K562 (cell line): ENCODE data around the gene PAPSS2. TPM values are rescaled to one million over a fixed set of nuclear protein-coding genes. Genes with fewer than 3 reads are reported as not detected.

Source experiments
- ATAC-seq: fragments of 200-7000 bp; cut with Tn5 transposase; 3 replicates; pipeline ENCODE4 v1.9.1; 2020; ENCODE audit warnings: moderate library complexity
- BruUV-seq: library from RNA; stranded (reverse); fragments of 400-500 nt; replicated peaks from 2 replicates; lab custom pipeline; 2021; lab: Mats Ljungman, UMichigan
- CTCF ChIA-PET: fragments of 300-600 bp; formaldehyde crosslinking; extraction: SDS; loops from one replicate; lab custom pipeline; 2021; ENCODE audit warnings: low intra/inter-chr PET ratio; lab: Yijun Ruan, JAX
- POLR2A ChIA-PET: fragments of 300-600, 350-650 bp; sonication (Branson Sonifier 250); formaldehyde crosslinking; extraction: SDS; loops from one replicate; lab custom pipeline; 2021; ENCODE audit warnings: antibody characterized with exemption, inconsistent platforms; lab: Yijun Ruan, JAX
- DNase-seq, 4 experiments: peaks; one replicate each; pipeline versions ENCODE4 v3.0.0 to v3.0.0-alpha.2; 2011 to 2018; ENCODE audit warnings: low spot score in 3 of 4, mixed read lengths in 3 of 4; ENCODE audit errors: extremely low read depth in 1 of 4
- FAIRE-seq: peaks from 2 replicates; lab custom pipeline; 2011; peaks lifted over from hg19 to GRCh38; lab: Jason Lieb, UNC
- H2AFZ ChIP-seq: 2 replicates; pipeline ENCODE4 v1.6.0; 2011; ENCODE audit warnings: low read depth, low read length, control low read depth, inconsistent platforms
- H3K27ac ChIP-seq: fragments of 200-600 bp; 3 replicates; pipeline ENCODE4 v1.8.0; 2011; ENCODE audit warnings: low read depth, mild to moderate bottlenecking, control low read depth, inconsistent platforms, low read length, moderate library complexity, mixed read lengths; ENCODE audit errors: extremely low read depth
- H3K27me3 ChIP-seq, 2 experiments: fragments of 300-600 bp in 1 of 2; 2 replicates in 1 of 2; 3 replicates in 1 of 2; pipeline versions ENCODE4 v1.6.0 to v1.8.0; 2011; ENCODE audit warnings: inconsistent platforms in 2 of 2, low read length in 2 of 2, mild to moderate bottlenecking in 1 of 2, mixed read lengths in 1 of 2, moderate library complexity in 1 of 2; ENCODE audit not compliant: control insufficient read depth in 2 of 2, insufficient read depth in 2 of 2
- H3K36me3 ChIP-seq: fragments of 300-600 bp; 3 replicates; pipeline ENCODE4 v1.8.0; 2011; ENCODE audit warnings: mild to moderate bottlenecking, low read length, inconsistent platforms; ENCODE audit not compliant: control insufficient read depth, insufficient read depth
- H3K4me1 ChIP-seq, 2 experiments: fragments of 200-600 bp in 1 of 2; replicated peaks in 1 of 2; 2 replicates in 1 of 2; 3 replicates in 1 of 2; pipeline versions ENCODE4 v1.5.1 to v1.8.0; 2011; ENCODE audit warnings: inconsistent platforms in 2 of 2, low read length in 2 of 2, mild to moderate bottlenecking in 1 of 2, mixed read lengths in 1 of 2, moderate library complexity in 1 of 2; ENCODE audit not compliant: control insufficient read depth in 2 of 2, insufficient read depth in 2 of 2
- H3K4me2 ChIP-seq: 2 replicates; pipeline ENCODE4 v1.6.1; 2011; ENCODE audit warnings: low read length, control low read depth, inconsistent platforms, mixed read lengths; ENCODE audit not compliant: insufficient read depth
- H3K4me3 ChIP-seq: fragments of 200-600 bp; sonication (generic), shearing (Covaris generic); 2 replicates; pipeline ENCODE4 v1.5.1; 2016; ENCODE audit warnings: control low read depth, inconsistent platforms
- H3K79me2 ChIP-seq: fragments of 200-600 bp; 3 replicates; pipeline ENCODE4 v1.8.0; 2011; ENCODE audit warnings: low read length, inconsistent platforms; ENCODE audit not compliant: control insufficient read depth, insufficient read depth
- H3K9ac ChIP-seq, 2 experiments: 2 replicates each; pipeline versions ENCODE4 v1.6.0 to v1.6.1; 2011; ENCODE audit warnings: low read depth in 2 of 2, low read length in 2 of 2, control low read depth in 1 of 2, inconsistent platforms in 1 of 2, mild to moderate bottlenecking in 1 of 2, mixed read lengths in 1 of 2; ENCODE audit not compliant: insufficient read depth in 1 of 2
- H3K9me1 ChIP-seq: one replicate; pipeline ENCODE4 v1.6.0; 2011; ENCODE audit warnings: inconsistent platforms, mild to moderate bottlenecking, low read length, moderate library complexity; ENCODE audit not compliant: control insufficient read depth, insufficient read depth
- H3K9me3 ChIP-seq: replicated peaks from 2 replicates; pipeline ENCODE4 v1.5.1; 2011; ENCODE audit warnings: low read depth, low read length, inconsistent platforms; ENCODE audit not compliant: control insufficient read depth, insufficient read depth
- H4K20me1 ChIP-seq: replicated peaks from 2 replicates; pipeline ENCODE4 v1.6.1; 2011; ENCODE audit warnings: low read length, inconsistent platforms, mixed read lengths; ENCODE audit not compliant: control insufficient read depth, insufficient read depth
- HIVEP1 ChIP-seq: fragments of 250-450 bp; sonication (Bioruptor Pico); IDR thresholded peaks from 2 replicates; pipeline ENCODE4 v1.4.0; 2020; ENCODE audit warnings: mild to moderate bottlenecking
- SMARCC2 ChIP-seq: fragments of 450-650 bp; IDR thresholded peaks from 2 replicates; pipeline ENCODE4 v1.6.1; 2017; ENCODE audit warnings: antibody characterized with exemption, moderate library complexity, mild to moderate bottlenecking, low read depth
- WGBS: fragments of 100-300 bp; shearing (Covaris generic); methylation state at CpG from one replicate; pipeline ENCODE4 v1.1.6; 2016; ENCODE audit warnings: low coverage, mixed read lengths; ENCODE audit not compliant: insufficient coverage; ENCODE audit errors: missing lambda C conversion rate; 5-methylcytosine and 5-hydroxymethylcytosine counted together
- in situ Hi-C: fragments of 300-500 bp; cut with MboI; formaldehyde crosslinking; loops from 4 replicates; pipeline ENCODE4 v1.15.0; 2018; ENCODE audit warnings: inconsistent platforms, mixed read lengths
- intact Hi-C: fragments of 100-400 bp; cut with micrococcal nuclease; formaldehyde crosslinking; loops from 2 replicates; pipeline ENCODE4 v1.14.2; 2022
- polyA plus RNA-seq, 8 experiments: library from polyadenylated mRNA; depleted of rRNA in 4 of 8; stranded (reverse) in 5 of 8; unstranded in 3 of 8; fragments of >200 nt; fragmentation: Nextera tagmentation in 2 of 8; fragmentation: Illumina TruSeq in 1 of 8; extraction: Ambion mirVana in 2 of 8; extraction: Trizol in 1 of 8; gene quantifications; 2 replicates each; pipeline versions ENCODE4 v1.2.1 to v1.2.3, GENCODE V29; 2011 to 2014; ENCODE audit warnings: inconsistent platforms in 1 of 8, missing spikeins in 1 of 8
- total RNA-seq, 7 experiments: library from RNA; depleted of rRNA in 6 of 7; stranded (reverse); fragments of >200 nt in 6 of 7; fragmentation: Illumina TruSeq in 2 of 7; extraction: Trizol in 2 of 7; gene quantifications; 2 replicates each; pipeline versions ENCODE4 v1.2.1 to v1.2.3, GENCODE V29; 2011 to 2021; ENCODE audit warnings: low replicate concordance in 1 of 7
- TF ChIP-seq, protein P1 (sequence below), 2 experiments: IDR thresholded peaks; 2 replicates each; pipeline ENCODE4 v1.6.1; 2012; ENCODE audit warnings: improper control_type of control experiment in 2 of 2, low read depth in 2 of 2, low read length in 2 of 2, borderline replicate concordance in 1 of 2

PAPSS2 gene
- total and polyA plus RNA-seq, 9 of the 15 experiments (the other 6 are each of a cell fraction or from before 2014, with no cell fraction given): 0.01 to 0.29 TPM; not detected in 7

DNA sequence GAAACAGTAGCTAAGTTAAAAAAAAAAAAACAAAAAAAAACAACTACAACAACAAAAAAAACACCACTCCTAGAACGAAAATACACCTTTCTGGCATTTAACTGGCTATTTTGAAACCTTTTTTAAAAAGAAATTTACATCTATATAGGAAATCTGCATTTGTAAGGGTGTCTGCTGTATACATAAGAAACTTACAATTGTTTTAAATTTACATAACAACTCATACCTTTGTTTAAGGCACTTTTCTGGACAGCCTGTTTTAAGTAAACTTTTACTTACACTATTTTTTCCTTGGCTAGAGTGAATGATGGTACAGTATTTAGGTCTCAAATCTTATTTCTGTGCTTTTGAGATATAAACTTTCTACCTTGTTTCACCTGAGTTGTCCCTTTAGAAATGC, 34.0 kb upstream of the PAPSS2 start (continued):
- TF ChIP-seq, protein P1, sequence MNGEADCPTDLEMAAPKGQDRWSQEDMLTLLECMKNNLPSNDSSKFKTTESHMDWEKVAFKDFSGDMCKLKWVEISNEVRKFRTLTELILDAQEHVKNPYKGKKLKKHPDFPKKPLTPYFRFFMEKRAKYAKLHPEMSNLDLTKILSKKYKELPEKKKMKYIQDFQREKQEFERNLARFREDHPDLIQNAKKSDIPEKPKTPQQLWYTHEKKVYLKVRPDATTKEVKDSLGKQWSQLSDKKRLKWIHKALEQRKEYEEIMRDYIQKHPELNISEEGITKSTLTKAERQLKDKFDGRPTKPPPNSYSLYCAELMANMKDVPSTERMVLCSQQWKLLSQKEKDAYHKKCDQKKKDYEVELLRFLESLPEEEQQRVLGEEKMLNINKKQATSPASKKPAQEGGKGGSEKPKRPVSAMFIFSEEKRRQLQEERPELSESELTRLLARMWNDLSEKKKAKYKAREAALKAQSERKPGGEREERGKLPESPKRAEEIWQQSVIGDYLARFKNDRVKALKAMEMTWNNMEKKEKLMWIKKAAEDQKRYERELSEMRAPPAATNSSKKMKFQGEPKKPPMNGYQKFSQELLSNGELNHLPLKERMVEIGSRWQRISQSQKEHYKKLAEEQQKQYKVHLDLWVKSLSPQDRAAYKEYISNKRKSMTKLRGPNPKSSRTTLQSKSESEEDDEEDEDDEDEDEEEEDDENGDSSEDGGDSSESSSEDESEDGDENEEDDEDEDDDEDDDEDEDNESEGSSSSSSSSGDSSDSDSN (IDR thresholded peaks at IDR 0.05; ENCODE audit: borderline replicate concordance in 1 of 2, low read depth in 2 of 2, low read length in 2 of 2): no peak
- no peak for TF ChIP-seq HIVEP1 (CRISPR knock-in tag)

DNA sequence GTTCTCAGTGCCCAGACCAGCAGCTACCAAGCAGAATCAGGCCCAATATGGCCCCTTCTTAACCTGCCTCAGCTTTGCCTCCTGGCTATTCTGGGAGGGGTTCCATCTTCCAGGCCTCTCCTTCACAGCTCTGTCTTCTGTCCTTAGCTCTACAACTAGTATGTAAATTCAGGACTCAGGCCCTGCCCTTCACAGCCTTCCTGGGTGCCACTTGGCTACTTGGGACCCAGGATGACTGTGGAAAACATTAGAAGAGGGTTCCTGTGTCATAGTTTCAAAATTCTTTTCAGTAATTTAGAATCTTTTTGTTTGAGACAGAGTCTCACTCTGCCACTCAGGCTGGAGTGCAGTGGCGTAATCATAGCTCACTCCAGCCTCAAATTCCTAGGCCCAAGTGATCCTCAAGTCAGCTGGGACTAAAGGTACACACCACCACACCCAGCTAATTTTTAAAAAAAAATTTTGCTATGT, 33.2 kb upstream of the PAPSS2 start:
- CTCF ChIA-PET: no interaction called here
- Histone ChIP-seq H3K4me1 (no peaks in the 10 kb centered on the region), H3K4me3 (no peak overlapping the region), H3K27ac (no peak overlapping the region), H2AFZ (no peak overlapping the region), H3K36me3 (no peaks in the 10 kb centered on the region), H4K20me1 (no peaks in the 10 kb centered on the region), H3K79me2 (no peaks in the 10 kb centered on the region), H3K9me1 (no peaks in the 10 kb centered on the region), H3K9ac (no peak overlapping the region), H3K9me3 (no peaks in the 10 kb centered on the region), H3K27me3 (no peaks in the 10 kb centered on the region; a peak in 1 of 5 replicates), H3K4me2 (no peak overlapping the region)
- no peak for DNase-seq
- WGBS: 63% methylated on average over 1 of the region's 1 CpG
- intact Hi-C loops: no loop called here
- in situ Hi-C loops: no loop called here
- BruUV-seq: no TSS peak
- ATAC-seq: no peak
- POLR2A ChIA-PET: no interaction called here
- FAIRE-seq: no peak
- TF ChIP-seq SMARCC2: no peak
- TF ChIP-seq, all 486 proteins: peak for 0
